ENCODE data around the gene WT1.

Gene WT1

DNA sequence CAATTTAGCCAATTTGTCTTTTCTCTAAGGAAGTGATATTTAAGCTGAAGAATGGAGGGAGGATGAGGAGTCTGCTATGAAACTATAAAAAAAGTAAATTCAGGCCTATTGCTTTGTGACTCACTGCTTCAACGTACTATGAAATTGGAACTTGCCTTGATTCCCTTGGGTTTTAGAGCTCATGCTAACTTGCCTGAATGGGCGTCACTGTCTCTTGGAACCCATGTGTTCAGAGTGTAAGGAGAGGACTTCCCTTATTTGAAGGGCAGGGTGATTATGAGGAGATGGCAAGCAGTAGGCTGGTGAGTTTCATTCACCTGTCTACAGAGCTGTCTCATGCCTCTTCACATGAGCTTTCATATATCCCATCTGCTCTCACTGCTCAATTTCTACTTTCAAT, 28.7 kb upstream of the WT1 start:
- TF ChIP-seq, protein P1, sequence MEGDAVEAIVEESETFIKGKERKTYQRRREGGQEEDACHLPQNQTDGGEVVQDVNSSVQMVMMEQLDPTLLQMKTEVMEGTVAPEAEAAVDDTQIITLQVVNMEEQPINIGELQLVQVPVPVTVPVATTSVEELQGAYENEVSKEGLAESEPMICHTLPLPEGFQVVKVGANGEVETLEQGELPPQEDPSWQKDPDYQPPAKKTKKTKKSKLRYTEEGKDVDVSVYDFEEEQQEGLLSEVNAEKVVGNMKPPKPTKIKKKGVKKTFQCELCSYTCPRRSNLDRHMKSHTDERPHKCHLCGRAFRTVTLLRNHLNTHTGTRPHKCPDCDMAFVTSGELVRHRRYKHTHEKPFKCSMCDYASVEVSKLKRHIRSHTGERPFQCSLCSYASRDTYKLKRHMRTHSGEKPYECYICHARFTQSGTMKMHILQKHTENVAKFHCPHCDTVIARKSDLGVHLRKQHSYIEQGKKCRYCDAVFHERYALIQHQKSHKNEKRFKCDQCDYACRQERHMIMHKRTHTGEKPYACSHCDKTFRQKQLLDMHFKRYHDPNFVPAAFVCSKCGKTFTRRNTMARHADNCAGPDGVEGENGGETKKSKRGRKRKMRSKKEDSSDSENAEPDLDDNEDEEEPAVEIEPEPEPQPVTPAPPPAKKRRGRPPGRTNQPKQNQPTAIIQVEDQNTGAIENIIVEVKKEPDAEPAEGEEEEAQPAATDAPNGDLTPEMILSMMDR (IDR thresholded peaks at IDR 0.05; ENCODE audit: extremely low read depth, missing control alignments): no peak
- no peak for DNase-seq (ENCODE audit: low spot score)

DNA sequence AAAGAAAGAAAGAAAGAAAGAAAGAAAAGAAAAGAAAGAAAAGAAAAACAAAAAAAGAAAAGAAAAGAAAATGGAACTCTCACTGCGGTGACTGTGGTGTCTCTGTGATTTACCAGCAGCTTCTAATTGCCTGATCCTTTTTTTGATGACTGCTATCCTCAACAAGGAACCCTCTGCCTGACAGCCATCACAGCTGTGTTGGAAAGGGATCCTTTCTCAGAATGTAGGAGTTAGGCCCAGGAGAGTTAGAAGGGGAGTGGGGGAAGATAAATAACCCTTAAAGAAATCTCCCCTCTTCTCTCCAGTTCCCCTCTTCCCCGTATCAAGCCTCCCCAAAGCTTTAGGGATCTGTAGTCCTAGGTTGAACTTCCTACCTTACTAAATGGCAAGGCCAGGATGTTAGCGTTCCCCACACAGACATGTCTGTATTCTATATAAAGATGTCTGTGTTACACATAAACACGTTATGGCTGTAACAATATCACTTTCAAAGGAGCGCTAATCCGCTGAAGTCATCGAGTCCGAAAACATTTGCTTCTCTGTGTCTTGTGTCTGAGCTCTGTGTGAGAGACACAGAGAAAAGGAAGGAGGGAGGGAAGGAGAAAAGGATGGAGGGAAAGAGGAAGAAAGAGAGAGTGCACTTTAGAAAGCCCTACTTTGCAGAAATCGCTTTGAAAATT, 26.8 kb upstream of the WT1 start:
- DNase-seq (ENCODE audit: low spot score): no peak
- TF ChIP-seq, protein P1 (IDR thresholded peaks at IDR 0.05; ENCODE audit: extremely low read depth, missing control alignments): no peak

DNA sequence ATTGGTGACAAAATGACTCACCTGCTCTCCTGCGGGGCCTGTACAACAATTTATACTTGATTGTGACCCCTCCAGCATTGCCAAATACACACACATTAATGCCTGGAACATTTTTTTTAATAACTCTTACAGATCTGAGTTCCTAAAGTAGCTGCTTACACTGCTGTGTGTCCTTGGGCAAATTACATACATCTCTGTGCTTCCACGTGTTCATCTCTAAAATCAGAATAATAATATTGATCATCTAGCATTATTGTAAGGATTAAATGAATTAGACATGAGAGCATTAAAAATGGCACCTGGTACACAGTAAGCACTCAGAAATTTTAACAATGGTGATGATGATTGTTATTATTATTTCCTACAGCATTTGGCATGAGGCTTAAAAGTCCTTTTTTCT, 21.5 kb upstream of the WT1 start:
- no peak for DNase-seq (ENCODE audit: low spot score)
- TF ChIP-seq, protein P1 (IDR thresholded peaks at IDR 0.05; ENCODE audit: extremely low read depth, missing control alignments): no peak

DNA sequence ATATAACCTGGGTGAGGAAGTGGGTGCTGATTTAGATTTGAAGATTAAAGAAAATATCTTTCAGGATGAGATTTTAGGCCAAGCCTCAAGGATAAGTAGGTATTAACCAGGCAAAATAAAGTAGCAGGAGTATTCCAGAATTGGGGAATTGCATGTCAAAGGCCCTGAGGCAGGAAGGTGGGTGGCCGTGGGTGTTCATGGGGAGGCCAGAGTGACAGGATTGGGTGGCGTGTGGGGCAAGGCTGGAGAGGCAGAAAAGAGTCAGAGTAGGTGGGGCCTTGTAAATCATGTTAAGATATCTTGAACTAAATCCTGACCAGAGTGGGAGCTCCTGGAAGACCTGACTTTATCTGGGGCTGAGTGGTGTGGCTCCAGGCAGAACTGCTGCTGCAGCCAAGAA, 19.7 kb upstream of the WT1 start:
- DNase-seq (ENCODE audit: low spot score): no peak
- TF ChIP-seq, protein P1 (IDR thresholded peaks at IDR 0.05; ENCODE audit: extremely low read depth, missing control alignments): no peak

DNA sequence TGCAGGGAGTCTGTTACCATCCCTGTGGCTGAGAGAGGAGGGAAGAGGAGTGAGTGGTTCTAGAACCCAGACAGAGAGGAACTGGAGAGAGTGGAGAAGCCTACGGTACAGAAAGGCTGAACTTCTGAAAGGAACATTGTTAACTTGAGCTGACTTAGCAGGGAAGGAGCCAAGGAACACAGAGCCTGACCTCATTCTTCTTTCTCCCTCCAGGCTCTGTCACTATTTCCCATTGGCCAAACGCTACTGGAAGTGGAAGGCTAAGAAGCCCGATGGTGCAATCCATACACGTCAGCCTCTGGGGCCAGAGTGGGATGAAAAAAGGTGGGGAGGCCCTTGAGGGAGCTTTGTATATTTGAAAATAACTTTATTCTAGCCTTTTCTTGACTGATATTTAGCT, 16.5 kb upstream of the WT1 start:
- DNase-seq (ENCODE audit: low spot score): no peak
- TF ChIP-seq, protein P1 (IDR thresholded peaks at IDR 0.05; ENCODE audit: extremely low read depth, missing control alignments): no peak

DNA sequence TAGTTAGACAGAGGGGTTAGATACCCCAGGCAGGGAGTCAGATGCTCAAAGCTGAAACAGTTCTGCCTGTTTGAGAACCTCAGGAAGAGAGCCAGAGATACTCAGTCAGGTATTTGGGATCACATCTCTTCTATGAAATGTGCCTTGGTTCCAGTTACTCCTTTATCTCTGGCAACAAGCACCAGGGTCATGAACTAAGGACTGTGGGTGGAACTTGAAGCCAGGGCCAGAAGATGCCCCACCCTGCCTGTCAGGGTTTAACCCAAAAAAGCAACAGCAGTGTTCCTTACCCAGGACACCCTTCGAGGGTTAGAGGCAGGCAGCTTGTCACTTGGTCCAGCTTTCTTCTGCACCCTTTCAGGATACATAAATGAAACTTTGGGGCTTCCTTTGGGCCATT, 15.0 kb upstream of the WT1 start:
- TF ChIP-seq, protein P1 (IDR thresholded peaks at IDR 0.05; ENCODE audit: extremely low read depth, missing control alignments): no peak
- no peak for DNase-seq (ENCODE audit: low spot score)

DNA sequence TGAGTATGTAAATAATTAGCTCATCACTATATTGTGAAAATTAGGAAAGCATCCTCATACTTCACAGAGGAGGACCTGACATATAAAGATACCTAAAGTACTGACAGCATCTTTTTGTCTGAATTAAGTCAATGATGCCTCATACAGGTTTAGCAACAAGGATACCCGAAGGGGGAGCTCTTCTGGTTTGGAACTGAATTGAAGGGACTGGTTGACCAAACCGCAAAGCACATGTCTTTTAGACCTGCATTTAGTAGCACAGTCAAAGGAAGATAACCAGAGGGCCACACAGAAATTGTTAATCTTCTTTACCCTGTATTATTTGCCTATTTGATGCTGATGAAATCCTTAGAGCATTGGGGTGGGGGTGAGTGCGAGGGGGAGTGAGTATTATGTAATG, 12.9 kb upstream of the WT1 start:
- peak; percentile 35 for DNase-seq (ENCODE audit: low spot score)
- TF ChIP-seq, protein P1 (IDR thresholded peaks at IDR 0.05; ENCODE audit: extremely low read depth, missing control alignments): peak; percentile 5

Data from GM20000 (cell line).